HEK293 (cell line): Measurements from ENCODE around the gene MAP4K4.

Experiments
- CTCF ChIA-PET: fragments of 350-600 bp; formaldehyde crosslinking; extraction: SDS; loops from one replicate; lab custom pipeline; 2021; ENCODE audit warnings: antibody characterized with exemption; lab: Yijun Ruan, JAX
- POLR2A ChIA-PET: fragments of 300-600 bp; formaldehyde crosslinking; extraction: SDS; loops from one replicate; lab custom pipeline; 2020; ENCODE audit warnings: antibody characterized with exemption, inconsistent platforms; lab: Yijun Ruan, JAX
- H3K27ac ChIP-seq: fragments of 200-500 bp; sonication (Bioruptor generic); 2 replicates; pipeline ENCODE4 v1.5.1; 2014; ENCODE audit warnings: low read depth, low read length, control low read depth, inconsistent platforms; ENCODE audit errors: extremely low read depth
- H3K36me3 ChIP-seq, 2 experiments: fragments of 200-500 bp in 1 of 2; sonication (Bioruptor generic) in 1 of 2; 1 replicate in 1 of 2; 2 replicates in 1 of 2; pipeline ENCODE4 v1.5.1; 2014 to 2017; ENCODE audit warnings: inconsistent platforms in 2 of 2, low read length in 2 of 2; ENCODE audit not compliant: control insufficient read depth in 2 of 2, insufficient read depth in 1 of 2
- H3K4me1 ChIP-seq: fragments of 200-500 bp; sonication (Bioruptor generic); 2 replicates; pipeline ENCODE4 v1.5.1; 2014; ENCODE audit warnings: mild to moderate bottlenecking, low read length, inconsistent platforms; ENCODE audit not compliant: control insufficient read depth, insufficient read depth
- H3K4me3 ChIP-seq: 2 replicates; pipeline ENCODE4 v1.5.1; 2011; ENCODE audit warnings: low read depth, mild to moderate bottlenecking, control low read depth, low read length, moderate library complexity
- H3K9me3 ChIP-seq: fragments of 200-500 bp; sonication (Bioruptor generic); 2 replicates; pipeline ENCODE4 v1.5.1; 2014; ENCODE audit warnings: low read depth, low read length, inconsistent platforms; ENCODE audit not compliant: control insufficient read depth, insufficient read depth
- GLIS2 ChIP-seq: fragments of 450-650 bp; formaldehyde crosslinking; IDR thresholded peaks from 2 replicates; pipeline ENCODE4 v1.5.1; 2016; ENCODE audit warnings: missing biosample characterization, missing genetic modification characterization
- PRDM1 ChIP-seq: fragments of 450-650 bp; formaldehyde crosslinking; IDR thresholded peaks from 2 replicates; pipeline ENCODE4; 2016; ENCODE audit warnings: missing biosample characterization, missing genetic modification characterization
- SALL2 ChIP-seq: fragments of 450-650 bp; formaldehyde crosslinking; IDR thresholded peaks from 2 replicates; pipeline ENCODE4 v1.5.0; 2017; ENCODE audit warnings: missing biosample characterization, mild to moderate bottlenecking, missing genetic modification characterization, borderline replicate concordance
- SETDB1 ChIP-seq: IDR thresholded peaks from one replicate; pipeline ENCODE4 v1.6.1; 2017; ENCODE audit warnings: mild to moderate bottlenecking, low read length, moderate library complexity, mixed read lengths; ENCODE audit not compliant: insufficient read length
- ZNF121 ChIP-seq: fragments of 450-650 bp; formaldehyde crosslinking; IDR thresholded peaks from 2 replicates; pipeline ENCODE4 v1.5.1; 2016; ENCODE audit warnings: missing biosample characterization, missing genetic modification characterization
- ZNF157 ChIP-seq: fragments of 450-650 bp; formaldehyde crosslinking; IDR thresholded peaks from 2 replicates; pipeline ENCODE4 v1.5.1; 2016; ENCODE audit warnings: missing biosample characterization, missing genetic modification characterization
- ZNF184 ChIP-seq: fragments of 450-650 bp; IDR thresholded peaks from 2 replicates; pipeline ENCODE4 v1.5.1; 2018; ENCODE audit warnings: missing biosample characterization, mild to moderate bottlenecking, missing genetic modification characterization
- ZNF211 ChIP-seq: fragments of 450-650 bp; formaldehyde crosslinking; IDR thresholded peaks from 2 replicates; pipeline ENCODE4 v1.5.1; 2016; ENCODE audit warnings: low read depth, missing biosample characterization, missing genetic modification characterization
- ZNF426 ChIP-seq: fragments of 450-650 bp; formaldehyde crosslinking; IDR thresholded peaks from 2 replicates; pipeline ENCODE4 v1.5.1; 2017; ENCODE audit warnings: missing biosample characterization, missing genetic modification characterization, mild to moderate bottlenecking, inconsistent platforms, moderate library complexity
- ZNF530 ChIP-seq: fragments of 450-650 bp; formaldehyde crosslinking; IDR thresholded peaks from 2 replicates; pipeline ENCODE4 v1.5.1; 2016; ENCODE audit warnings: low read depth, missing biosample characterization, missing genetic modification characterization
- ZNF585B ChIP-seq: fragments of 450-650 bp; formaldehyde crosslinking; IDR thresholded peaks from 2 replicates; pipeline ENCODE4 v1.5.1; 2016; ENCODE audit warnings: missing biosample characterization, missing genetic modification characterization
- ZNF677 ChIP-seq: fragments of 450-650 bp; IDR thresholded peaks from 2 replicates; pipeline ENCODE4 v1.5.0; 2018; ENCODE audit warnings: missing biosample characterization, mild to moderate bottlenecking, missing genetic modification characterization, moderate library complexity
- ZXDB ChIP-seq: fragments of 450-650 bp; formaldehyde crosslinking; IDR thresholded peaks from 2 replicates; pipeline ENCODE4 v1.5.1; 2016; ENCODE audit warnings: missing biosample characterization, missing genetic modification characterization
- TF ChIP-seq, protein P1 (sequence below): fragments of 450-650 bp; formaldehyde crosslinking; IDR thresholded peaks from 2 replicates; pipeline ENCODE4 v1.5.1; 2016; ENCODE audit warnings: missing biosample characterization, missing genetic modification characterization
- TF ChIP-seq, protein P2 (sequence below): IDR thresholded peaks from 2 replicates; pipeline ENCODE4 v1.6.1; 2011; ENCODE audit warnings: mild to moderate bottlenecking, low read depth, low read length, borderline replicate concordance
- TF ChIP-seq, protein P3 (sequence below): fragments of 450-650 bp; formaldehyde crosslinking; IDR thresholded peaks from 2 replicates; pipeline ENCODE4 v1.5.1; 2017; ENCODE audit warnings: missing biosample characterization, mild to moderate bottlenecking, missing genetic modification characterization, moderate library complexity
- TF ChIP-seq, protein P4 (sequence below): fragments of 450-650 bp; formaldehyde crosslinking; IDR thresholded peaks from 2 replicates; pipeline ENCODE4 v1.5.1; 2017; ENCODE audit warnings: missing biosample characterization, missing genetic modification characterization
- TF ChIP-seq, protein P5 (sequence below): fragments of 450-650 bp; formaldehyde crosslinking; conservative IDR thresholded peaks from 2 replicates; pipeline ENCODE4 v1.5.1; 2016; ENCODE audit warnings: low read depth, missing biosample characterization, missing genetic modification characterization

The MAP4K4 gene

DNA sequence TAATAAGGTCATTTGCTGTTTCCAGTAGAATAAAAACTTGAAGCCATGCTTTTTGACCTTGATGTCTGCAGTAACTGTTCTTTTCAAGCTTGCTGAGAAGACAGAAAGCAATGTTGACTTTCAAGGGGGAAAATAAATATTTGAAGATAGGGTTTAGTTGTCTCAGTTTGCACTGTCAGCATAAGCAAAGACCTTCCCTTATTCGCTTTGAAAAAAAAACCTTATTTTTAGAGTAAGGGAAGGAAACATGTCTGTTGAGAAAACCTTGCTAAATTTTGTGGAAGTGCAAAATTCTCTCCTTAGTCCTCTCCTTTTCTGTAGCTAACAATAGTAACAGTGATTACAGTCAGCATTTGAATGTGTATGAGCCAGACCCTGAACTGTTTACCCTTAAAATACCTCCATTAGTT lies 43.1 kb downstream of the MAP4K4 start (continued):
- TF ChIP-seq, protein P1, sequence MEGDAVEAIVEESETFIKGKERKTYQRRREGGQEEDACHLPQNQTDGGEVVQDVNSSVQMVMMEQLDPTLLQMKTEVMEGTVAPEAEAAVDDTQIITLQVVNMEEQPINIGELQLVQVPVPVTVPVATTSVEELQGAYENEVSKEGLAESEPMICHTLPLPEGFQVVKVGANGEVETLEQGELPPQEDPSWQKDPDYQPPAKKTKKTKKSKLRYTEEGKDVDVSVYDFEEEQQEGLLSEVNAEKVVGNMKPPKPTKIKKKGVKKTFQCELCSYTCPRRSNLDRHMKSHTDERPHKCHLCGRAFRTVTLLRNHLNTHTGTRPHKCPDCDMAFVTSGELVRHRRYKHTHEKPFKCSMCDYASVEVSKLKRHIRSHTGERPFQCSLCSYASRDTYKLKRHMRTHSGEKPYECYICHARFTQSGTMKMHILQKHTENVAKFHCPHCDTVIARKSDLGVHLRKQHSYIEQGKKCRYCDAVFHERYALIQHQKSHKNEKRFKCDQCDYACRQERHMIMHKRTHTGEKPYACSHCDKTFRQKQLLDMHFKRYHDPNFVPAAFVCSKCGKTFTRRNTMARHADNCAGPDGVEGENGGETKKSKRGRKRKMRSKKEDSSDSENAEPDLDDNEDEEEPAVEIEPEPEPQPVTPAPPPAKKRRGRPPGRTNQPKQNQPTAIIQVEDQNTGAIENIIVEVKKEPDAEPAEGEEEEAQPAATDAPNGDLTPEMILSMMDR (tag by site-specific recombination), result no peak
- TF ChIP-seq, protein P2, sequence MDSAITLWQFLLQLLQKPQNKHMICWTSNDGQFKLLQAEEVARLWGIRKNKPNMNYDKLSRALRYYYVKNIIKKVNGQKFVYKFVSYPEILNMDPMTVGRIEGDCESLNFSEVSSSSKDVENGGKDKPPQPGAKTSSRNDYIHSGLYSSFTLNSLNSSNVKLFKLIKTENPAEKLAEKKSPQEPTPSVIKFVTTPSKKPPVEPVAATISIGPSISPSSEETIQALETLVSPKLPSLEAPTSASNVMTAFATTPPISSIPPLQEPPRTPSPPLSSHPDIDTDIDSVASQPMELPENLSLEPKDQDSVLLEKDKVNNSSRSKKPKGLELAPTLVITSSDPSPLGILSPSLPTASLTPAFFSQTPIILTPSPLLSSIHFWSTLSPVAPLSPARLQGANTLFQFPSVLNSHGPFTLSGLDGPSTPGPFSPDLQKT, result no peak

DNA sequence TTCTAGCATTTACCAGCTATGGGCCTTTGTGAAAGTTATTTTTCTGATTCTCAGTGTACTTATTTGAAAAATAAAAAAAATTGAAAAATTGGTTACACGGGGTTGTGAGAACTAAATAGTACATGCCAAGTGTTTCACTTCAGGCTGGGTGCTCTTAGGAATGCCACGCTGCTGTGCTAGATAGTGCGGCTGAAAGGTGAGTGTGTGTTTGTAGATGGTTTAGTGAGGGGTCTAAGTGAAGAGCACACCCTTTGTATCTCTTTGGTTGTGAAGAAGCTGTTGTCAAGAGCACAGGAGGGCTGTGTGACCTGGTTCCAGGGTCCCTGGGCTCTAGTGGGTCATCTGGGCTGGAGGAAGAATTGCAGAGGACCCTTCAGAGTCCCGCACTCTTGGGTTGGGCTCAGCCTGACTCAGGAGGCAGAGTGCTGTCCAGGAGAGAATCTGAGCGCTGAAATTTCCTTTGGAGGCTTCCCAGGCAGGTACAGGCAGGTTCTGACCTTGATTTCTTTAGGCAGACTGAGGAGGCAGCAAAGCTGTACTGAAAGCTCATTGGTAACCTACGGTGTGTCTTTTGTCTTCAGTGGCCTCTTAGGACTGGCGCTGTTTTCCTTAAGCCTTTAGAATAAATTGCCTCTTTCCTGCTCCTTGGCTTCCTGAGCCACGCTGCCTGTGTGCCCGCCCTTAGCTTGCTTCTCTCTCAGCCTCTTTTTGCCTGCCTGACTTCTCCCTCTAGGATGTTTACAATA lies 44.4 kb downstream of the MAP4K4 start:
- H3K27ac ChIP-seq, result no peak overlapping the region
- peaks cover 20% of the 10 kb centered on the region for H3K4me1 ChIP-seq
- H3K9me3 ChIP-seq, result no peaks in the 10 kb centered on the region
- no peaks in the 10 kb centered on the region for H3K36me3 ChIP-seq
- POLR2A ChIA-PET, result no interaction called here
- no peak overlapping the region for H3K4me3 ChIP-seq
- CTCF ChIA-PET, result interaction anchor here (0.5 to 0.6 kb wide), 2 partner anchors 11 to 290 kb away, joined by 4 to 5 read pairs; no protein-coding TSS in a partner anchor
- TF ChIP-seq, protein P3, sequence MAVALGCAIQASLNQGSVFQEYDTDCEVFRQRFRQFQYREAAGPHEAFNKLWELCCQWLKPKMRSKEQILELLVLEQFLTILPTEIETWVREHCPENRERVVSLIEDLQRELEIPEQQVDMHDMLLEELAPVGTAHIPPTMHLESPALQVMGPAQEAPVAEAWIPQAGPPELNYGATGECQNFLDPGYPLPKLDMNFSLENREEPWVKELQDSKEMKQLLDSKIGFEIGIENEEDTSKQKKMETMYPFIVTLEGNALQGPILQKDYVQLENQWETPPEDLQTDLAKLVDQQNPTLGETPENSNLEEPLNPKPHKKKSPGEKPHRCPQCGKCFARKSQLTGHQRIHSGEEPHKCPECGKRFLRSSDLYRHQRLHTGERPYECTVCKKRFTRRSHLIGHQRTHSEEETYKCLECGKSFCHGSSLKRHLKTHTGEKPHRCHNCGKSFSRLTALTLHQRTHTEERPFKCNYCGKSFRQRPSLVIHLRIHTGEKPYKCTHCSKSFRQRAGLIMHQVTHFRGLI (tag by site-specific recombination), result peak; percentile 32; the same call in 1 of the 2 replicates
- no peak for TF ChIP-seq SETDB1

DNA sequence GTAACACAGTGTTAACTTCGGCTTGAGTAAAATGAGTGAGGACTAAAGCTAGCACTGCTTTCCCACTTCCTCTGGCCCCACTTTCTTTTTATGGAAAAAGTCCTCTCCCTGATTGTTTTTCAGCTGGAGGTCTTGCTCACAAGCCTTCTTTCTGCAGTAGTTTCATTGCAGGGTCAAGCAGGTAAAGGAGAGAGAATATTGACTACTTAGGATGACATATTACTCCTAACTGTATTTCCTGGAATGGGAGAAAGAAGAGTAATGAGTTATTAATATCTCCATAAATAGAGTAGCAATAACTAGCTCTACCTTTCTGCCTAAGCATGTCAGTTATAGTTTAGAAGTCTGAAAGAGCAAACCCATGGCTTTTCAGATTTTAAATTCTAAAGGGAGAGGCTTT lies 45.0 kb downstream of the MAP4K4 start:
- Histone ChIP-seq H3K4me1 (peaks cover 21% of the 10 kb centered on the region), H3K4me3 (no peak overlapping the region), H3K9me3 (no peaks in the 10 kb centered on the region), H3K27ac (no peak overlapping the region), H3K36me3 (no peaks in the 10 kb centered on the region)
- TF ChIP-seq ZXDB (no peak), PRDM1 (peak; percentile 57; the same call in 1 of the 2 replicates), ZNF585B (tag by site-specific recombination) (no peak), ZNF677 (no peak), ZNF211 (tag by site-specific recombination) (no peak)
- TF ChIP-seq, protein P4, sequence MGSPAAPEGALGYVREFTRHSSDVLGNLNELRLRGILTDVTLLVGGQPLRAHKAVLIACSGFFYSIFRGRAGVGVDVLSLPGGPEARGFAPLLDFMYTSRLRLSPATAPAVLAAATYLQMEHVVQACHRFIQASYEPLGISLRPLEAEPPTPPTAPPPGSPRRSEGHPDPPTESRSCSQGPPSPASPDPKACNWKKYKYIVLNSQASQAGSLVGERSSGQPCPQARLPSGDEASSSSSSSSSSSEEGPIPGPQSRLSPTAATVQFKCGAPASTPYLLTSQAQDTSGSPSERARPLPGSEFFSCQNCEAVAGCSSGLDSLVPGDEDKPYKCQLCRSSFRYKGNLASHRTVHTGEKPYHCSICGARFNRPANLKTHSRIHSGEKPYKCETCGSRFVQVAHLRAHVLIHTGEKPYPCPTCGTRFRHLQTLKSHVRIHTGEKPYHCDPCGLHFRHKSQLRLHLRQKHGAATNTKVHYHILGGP (tag by site-specific recombination), result no peak
- ChIA-PET CTCF (interaction anchor here (0.5 to 0.6 kb wide), 2 partner anchors 11 to 290 kb away, joined by 4 to 5 read pairs; no protein-coding TSS in a partner anchor), POLR2A (no interaction called here)

DNA sequence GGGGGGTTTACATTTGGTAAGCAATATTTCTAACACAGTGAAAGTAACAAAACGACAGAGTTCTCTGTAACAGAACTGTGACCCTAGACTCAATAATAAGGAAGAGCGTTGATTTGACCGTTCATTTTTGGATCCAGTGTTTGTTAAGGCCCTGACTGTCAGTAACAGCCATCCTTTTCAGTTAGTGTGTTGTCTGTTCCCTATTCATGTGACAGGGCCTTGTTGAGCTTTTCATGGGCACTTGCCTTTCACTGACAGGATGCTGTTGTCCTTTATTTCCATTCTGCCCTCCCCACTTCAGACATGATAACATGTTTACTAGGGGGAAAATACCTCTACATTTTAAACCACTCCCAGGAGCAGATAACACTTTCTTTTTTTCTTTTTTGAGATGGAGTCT lies 45.8 kb downstream of the MAP4K4 start:
- Histone ChIP-seq H3K9me3 (no peaks in the 10 kb centered on the region), H3K36me3 (no peaks in the 10 kb centered on the region), H3K4me3 (no peak overlapping the region), H3K27ac (no peak overlapping the region), H3K4me1 (peaks cover 21% of the 10 kb centered on the region)
- POLR2A ChIA-PET, result no interaction called here
- CTCF ChIA-PET, result no interaction called here
- TF ChIP-seq, protein P5, sequence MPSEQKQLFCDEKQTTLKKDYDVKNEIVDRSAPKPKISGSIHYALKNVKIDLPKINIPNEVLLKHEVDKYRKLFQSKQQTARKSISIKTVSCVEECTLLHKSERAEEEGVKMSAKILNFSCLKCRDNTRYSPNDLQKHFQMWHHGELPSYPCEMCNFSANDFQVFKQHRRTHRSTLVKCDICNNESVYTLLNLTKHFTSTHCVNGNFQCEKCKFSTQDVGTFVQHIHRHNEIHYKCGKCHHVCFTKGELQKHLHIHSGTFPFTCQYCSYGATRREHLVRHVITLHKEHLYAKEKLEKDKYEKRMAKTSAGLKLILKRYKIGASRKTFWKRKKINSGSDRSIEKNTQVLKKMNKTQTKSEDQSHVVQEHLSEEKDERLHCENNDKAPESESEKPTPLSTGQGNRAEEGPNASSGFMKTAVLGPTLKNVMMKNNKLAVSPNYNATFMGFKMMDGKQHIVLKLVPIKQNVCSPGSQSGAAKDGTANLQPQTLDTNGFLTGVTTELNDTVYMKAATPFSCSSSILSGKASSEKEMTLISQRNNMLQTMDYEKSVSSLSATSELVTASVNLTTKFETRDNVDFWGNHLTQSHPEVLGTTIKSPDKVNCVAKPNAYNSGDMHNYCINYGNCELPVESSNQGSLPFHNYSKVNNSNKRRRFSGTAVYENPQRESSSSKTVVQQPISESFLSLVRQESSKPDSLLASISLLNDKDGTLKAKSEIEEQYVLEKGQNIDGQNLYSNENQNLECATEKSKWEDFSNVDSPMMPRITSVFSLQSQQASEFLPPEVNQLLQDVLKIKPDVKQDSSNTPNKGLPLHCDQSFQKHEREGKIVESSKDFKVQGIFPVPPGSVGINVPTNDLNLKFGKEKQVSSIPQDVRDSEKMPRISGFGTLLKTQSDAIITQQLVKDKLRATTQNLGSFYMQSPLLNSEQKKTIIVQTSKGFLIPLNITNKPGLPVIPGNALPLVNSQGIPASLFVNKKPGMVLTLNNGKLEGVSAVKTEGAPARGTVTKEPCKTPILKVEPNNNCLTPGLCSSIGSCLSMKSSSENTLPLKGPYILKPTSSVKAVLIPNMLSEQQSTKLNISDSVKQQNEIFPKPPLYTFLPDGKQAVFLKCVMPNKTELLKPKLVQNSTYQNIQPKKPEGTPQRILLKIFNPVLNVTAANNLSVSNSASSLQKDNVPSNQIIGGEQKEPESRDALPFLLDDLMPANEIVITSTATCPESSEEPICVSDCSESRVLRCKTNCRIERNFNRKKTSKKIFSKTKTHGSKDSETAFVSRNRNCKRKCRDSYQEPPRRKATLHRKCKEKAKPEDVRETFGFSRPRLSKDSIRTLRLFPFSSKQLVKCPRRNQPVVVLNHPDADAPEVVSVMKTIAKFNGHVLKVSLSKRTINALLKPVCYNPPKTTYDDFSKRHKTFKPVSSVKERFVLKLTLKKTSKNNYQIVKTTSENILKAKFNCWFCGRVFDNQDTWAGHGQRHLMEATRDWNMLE (tag by site-specific recombination), result no peak
- TF ChIP-seq ZNF426 (tag by site-specific recombination) (no peak), ZNF157 (tag by site-specific recombination) (no peak), ZNF184 (tag by site-specific recombination) (no peak), SALL2 (tag by site-specific recombination) (no peak), ZNF121 (tag by site-specific recombination) (no peak), ZNF530 (tag by site-specific recombination) (no peak), GLIS2 (tag by site-specific recombination) (no peak)
